ENCODE measurements around the gene RAB30. TPM values are rescaled to one million over a fixed set of nuclear protein-coding genes. Genes with fewer than 3 reads are reported as not detected.

Gene RAB30
- total and polyA plus RNA-seq, 2 donors (not counting 3 experiments of a cell fraction or from before 2014, with no cell fraction given): 4.1 to 14.6 TPM

DNA sequence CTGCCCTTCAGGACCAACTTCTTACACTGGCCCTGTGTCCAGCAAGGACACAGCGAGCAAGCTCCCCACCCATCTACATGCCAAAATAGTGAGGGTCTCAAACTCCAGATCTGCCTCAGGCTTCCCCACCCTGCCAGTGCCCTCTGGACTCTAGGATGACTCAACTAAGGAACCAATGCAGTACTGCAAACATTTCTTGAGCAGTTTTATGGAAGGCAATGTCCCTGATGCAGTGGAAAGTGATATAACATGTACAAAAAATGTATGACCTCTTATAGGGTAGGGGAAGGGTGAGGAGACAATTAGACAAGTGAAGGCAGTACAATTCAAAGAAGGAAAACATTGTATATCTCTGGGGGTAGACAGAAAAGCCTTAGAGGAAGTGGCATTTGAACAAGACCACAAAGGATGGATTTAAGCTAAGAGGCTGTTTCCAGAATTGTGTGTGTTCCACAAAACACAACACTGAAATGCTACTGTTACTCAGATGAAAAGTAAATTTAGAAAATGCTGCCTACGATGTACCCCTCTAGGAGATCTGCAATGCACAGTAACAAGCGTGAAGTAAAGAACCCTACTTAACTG, 47.3 kb downstream of the RAB30 start:
- Histone ChIP-seq H3K9me3 (replicated peaks; ENCODE audit: control insufficient read depth, insufficient read depth, low read length) (no peaks in the 10 kb centered on the region), H3K4me3 (replicated peaks in 1 of 3; ENCODE audit: insufficient read depth in 1 of 3, low read depth in 1 of 3, low read length in 3 of 3) (no peak overlapping the region), H3K27ac (ENCODE audit: insufficient read depth, low read depth, low read length) (no peak overlapping the region), H3K27me3 (ENCODE audit: control insufficient read depth in 2 of 2, insufficient read depth in 2 of 2, low read length in 2 of 2) (no peaks in the 10 kb centered on the region), H2AFZ (ENCODE audit: low read depth, low read length) (no peak overlapping the region), H3K9ac (replicated peaks; ENCODE audit: extremely low read depth, insufficient read depth, low read length) (no peak overlapping the region), H3K4me1 (ENCODE audit: control insufficient read depth, extremely low read depth, insufficient read depth, low read length) (peaks cover 11% of the 10 kb centered on the region), H3K36me3 (ENCODE audit: control insufficient read depth in 2 of 2, extremely low read depth in 1 of 2, insufficient read depth in 2 of 2, low read length in 2 of 2) (no peaks in the 10 kb centered on the region), H3K79me2 (ENCODE audit: control insufficient read depth, insufficient read depth, low read length) (no peaks in the 10 kb centered on the region), H4K20me1 (replicated peaks; ENCODE audit: control insufficient read depth, extremely low read depth, insufficient read depth, low read length) (no peaks in the 10 kb centered on the region), H3K9me1 (replicated peaks; ENCODE audit: control insufficient read depth, extremely low read depth, insufficient read depth, low read length) (no peaks in the 10 kb centered on the region), H3K4me2 (ENCODE audit: insufficient read depth, low read length) (no peak overlapping the region)
- TF ChIP-seq POLR2AphosphoS5 (IDR thresholded peaks at IDR 0.05; ENCODE audit: insufficient read depth, low read depth, low read length) (no peak), GATA2 (IDR thresholded peaks at IDR 0.05; ENCODE audit: insufficient read depth, insufficient read length, low read depth, low read length) (no peak), JUN (IDR thresholded peaks at IDR 0.05; ENCODE audit: borderline replicate concordance, insufficient read depth, insufficient read length, low read depth) (no peak), EZH2 (IDR thresholded peaks at IDR 0.05; ENCODE audit: borderline replicate concordance, low read depth, low read length, severe bottlenecking) (no peak), CTCF (IDR thresholded peaks at IDR 0.05; ENCODE audit: extremely low read depth in 1 of 2, insufficient read depth in 1 of 2, low read depth in 1 of 2, low read length in 2 of 2) (no peak)
- TF ChIP-seq, protein P1, sequence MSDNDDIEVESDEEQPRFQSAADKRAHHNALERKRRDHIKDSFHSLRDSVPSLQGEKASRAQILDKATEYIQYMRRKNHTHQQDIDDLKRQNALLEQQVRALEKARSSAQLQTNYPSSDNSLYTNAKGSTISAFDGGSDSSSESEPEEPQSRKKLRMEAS (IDR thresholded peaks at IDR 0.05; ENCODE audit: insufficient read depth, insufficient read length): no peak
- ChIA-PET CTCF (no interaction called here), POLR2A (no interaction called here)
- BruUV-seq (replicated peaks): no TSS peak
- FAIRE-seq (no peak), DNase-seq (ENCODE audit: low read depth, low spot score) (no peak)
- dilution Hi-C loops (cut with MboI; ENCODE audit: extremely low pct_ligation_motif_present, low sequenced_read_pairs) (no loop called here), intact Hi-C loops (cut with micrococcal nuclease) (no loop called here)
